Ishikawa (cell line): ENCODE data around the gene DHX35.

Source experiments
- CEBPB ChIP-seq: IDR thresholded peaks from 2 replicates; pipeline ENCODE4 v1.6.1; 2012
- CREB1 ChIP-seq: IDR thresholded peaks from 2 replicates; pipeline ENCODE4 v1.6.1; 2012; ENCODE audit warnings: low read depth
- EGR1 ChIP-seq: IDR thresholded peaks from 2 replicates; pipeline ENCODE4 v1.6.1; 2012
- EP300 ChIP-seq: IDR thresholded peaks from 2 replicates; pipeline ENCODE4 v1.6.1; 2012; ENCODE audit warnings: borderline replicate concordance
- FOXM1 ChIP-seq: IDR thresholded peaks from 2 replicates; pipeline ENCODE4 v1.6.1; 2012; ENCODE audit warnings: low read depth, borderline replicate concordance
- RAD21 ChIP-seq: IDR thresholded peaks from 2 replicates; pipeline ENCODE4 v1.6.1; 2012; ENCODE audit warnings: low read depth
- REST ChIP-seq: IDR thresholded peaks from 2 replicates; pipeline ENCODE4 v1.6.1; 2012; ENCODE audit warnings: low read depth, mild to moderate bottlenecking
- TAF1 ChIP-seq: IDR thresholded peaks from 2 replicates; pipeline ENCODE4 v1.6.1; 2012; ENCODE audit warnings: low read depth, mild to moderate bottlenecking
- TCF12 ChIP-seq: IDR thresholded peaks from 2 replicates; pipeline ENCODE4 v1.6.1; 2012; ENCODE audit warnings: low read depth
- TEAD4 ChIP-seq: IDR thresholded peaks from 2 replicates; pipeline ENCODE4 v1.6.1; 2012
- YY1 ChIP-seq: IDR thresholded peaks from 2 replicates; pipeline ENCODE4 v1.6.1; 2012; ENCODE audit warnings: low read depth
- ZBTB7A ChIP-seq: IDR thresholded peaks from 2 replicates; pipeline ENCODE4 v1.6.1; 2012; ENCODE audit warnings: low read depth
- TF ChIP-seq, protein P1 (sequence below): IDR thresholded peaks from 2 replicates; pipeline ENCODE4 v1.6.1; 2012

GRCh38 chr20:38982291-38982690, 20.1 kb downstream of the DHX35 start:
- no peak for TF ChIP-seq EP300
- no peak for TF ChIP-seq REST
- no peak for TF ChIP-seq TCF12
- TF ChIP-seq RAD21: no peak
- TF ChIP-seq, protein P1, sequence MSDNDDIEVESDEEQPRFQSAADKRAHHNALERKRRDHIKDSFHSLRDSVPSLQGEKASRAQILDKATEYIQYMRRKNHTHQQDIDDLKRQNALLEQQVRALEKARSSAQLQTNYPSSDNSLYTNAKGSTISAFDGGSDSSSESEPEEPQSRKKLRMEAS: no peak
- TF ChIP-seq YY1: no peak
- TF ChIP-seq FOXM1: no peak
- TF ChIP-seq ZBTB7A: no peak
- TF ChIP-seq EGR1: no peak
- no peak for TF ChIP-seq TAF1
- no peak for TF ChIP-seq CEBPB
- TF ChIP-seq CREB1: no peak
- TF ChIP-seq TEAD4: no peak
